B cell (primary cell): ENCODE results near the gene ABR. TPM values are rescaled to one million over a fixed set of nuclear protein-coding genes. Genes with fewer than 3 reads are reported as not detected.
"Not testable (repeated sequence)": the region's sequence is repeated elsewhere in the genome, so short reads cannot be mapped to it uniquely, and the experiment has no call there.

Source experiments
- ATAC-seq: fragments of 200-7000 bp; cut with Tn5 transposase; one replicate; pipeline ENCODE4 v1.10.0; 2021; ENCODE audit warnings: low read depth, mild to moderate bottlenecking, moderate number of reproducible peaks, moderate library complexity
- CTCF ChIA-PET: fragments of 350-600 bp; sonication (Branson Sonifier 250); formaldehyde crosslinking; loops from one replicate; lab custom pipeline; 2021; ENCODE audit warnings: antibody characterized with exemption, inconsistent platforms; lab: Charles Lee
- POLR2A ChIA-PET: fragments of 350-600 bp; sonication (Branson Sonifier 250); formaldehyde crosslinking; loops from one replicate; lab custom pipeline; 2021; ENCODE audit warnings: antibody characterized with exemption; lab: Charles Lee
- DNase-seq: peaks from one replicate; pipeline ENCODE4 v3.0.0; 2013
- H2AFZ ChIP-seq: 2 replicates; pipeline ENCODE4 v1.6.1; 2012; ENCODE audit warnings: mild to moderate bottlenecking, low read depth, low read length; ENCODE audit not compliant: insufficient read depth, poor library complexity, severe bottlenecking
- H3K27ac ChIP-seq, 2 donors: 1 replicate in 1 of 2; 2 replicates in 1 of 2; pipeline ENCODE4 v1.5.1; 2012 to 2013; ENCODE audit warnings: low read length in 2 of 2, mild to moderate bottlenecking in 2 of 2, moderate library complexity in 1 of 2
- H3K27me3 ChIP-seq, 4 experiments: fragments of 200-600 bp in 1 of 4; sonication (generic) in 1 of 4; replicated peaks in 1 of 4; 1 replicate in 2 of 4; 2 replicates in 2 of 4; pipeline versions ENCODE4 v1.6.1 to v1.7.0; 2013 to 2016; ENCODE audit warnings: low read length in 3 of 4, mild to moderate bottlenecking in 2 of 4, mixed read lengths in 1 of 4, moderate library complexity in 1 of 4; ENCODE audit not compliant: insufficient read depth in 4 of 4, control insufficient read depth in 3 of 4; ENCODE audit errors: control extremely low read depth in 1 of 4
- H3K36me3 ChIP-seq, 2 experiments: replicated peaks in 1 of 2; 1 replicate in 1 of 2; 2 replicates in 1 of 2; pipeline versions ENCODE4 v1.6.1 to v1.7.1; 2013; ENCODE audit warnings: low read length in 1 of 2; ENCODE audit not compliant: insufficient read depth in 2 of 2, control insufficient read depth in 1 of 2; ENCODE audit errors: control extremely low read depth in 1 of 2, extremely low read depth in 1 of 2
- H3K4me1 ChIP-seq, 2 donors: fragments of 200-600 bp in 1 of 2; sonication (generic) in 1 of 2; 1 replicate in 1 of 2; 2 replicates in 1 of 2; pipeline versions ENCODE4 v1.5.1 to v1.6.1; 2013 to 2017; ENCODE audit warnings: low read length in 2 of 2; ENCODE audit not compliant: control insufficient read depth in 2 of 2, insufficient read depth in 2 of 2
- H3K4me2 ChIP-seq: replicated peaks from 2 replicates; pipeline ENCODE3; 2012; ENCODE audit warnings: mild to moderate bottlenecking, low read depth, low read length; ENCODE audit not compliant: poor library complexity, severe bottlenecking
- H3K4me3 ChIP-seq, 5 experiments: fragments of 200-600 bp in 1 of 5; sonication (generic) in 1 of 5; 1 replicate in 3 of 5; 2 replicates in 2 of 5; pipeline versions ENCODE4 v1.5.1 to v1.7.0; 2011 to 2016; ENCODE audit warnings: low read length in 4 of 5, mild to moderate bottlenecking in 4 of 5, low read depth in 2 of 5, control low read depth in 1 of 5, moderate library complexity in 1 of 5; ENCODE audit not compliant: insufficient read depth in 1 of 5; ENCODE audit errors: control extremely low read depth in 1 of 5, extremely low read depth in 1 of 5
- H3K79me2 ChIP-seq: fragments of 200-600 bp; sonication (generic); one replicate; pipeline ENCODE4 v1.6.0; 2016; ENCODE audit warnings: low read length; ENCODE audit not compliant: control insufficient read depth, insufficient read depth
- H3K9ac ChIP-seq: fragments of 200-600 bp; sonication (generic); 2 replicates; pipeline ENCODE4 v1.6.1; 2017; ENCODE audit warnings: mild to moderate bottlenecking, low read length, moderate library complexity
- H3K9me3 ChIP-seq, 3 donors: one replicate each; pipeline versions ENCODE4 v1.6.1 to v1.7.1; 2013; ENCODE audit warnings: low read length in 2 of 3; ENCODE audit not compliant: control insufficient read depth in 2 of 3, insufficient read depth in 1 of 3; ENCODE audit errors: control extremely low read depth in 1 of 3
- H4K20me1 ChIP-seq: 2 replicates; pipeline ENCODE4 v1.6.0; 2012; ENCODE audit warnings: mild to moderate bottlenecking, low read length; ENCODE audit not compliant: insufficient read depth, control insufficient read depth, poor library complexity, severe bottlenecking
- H3K27ac Mint-ChIP-seq: one replicate; pipeline ENCODE4 v1.8.0; 2021; ENCODE audit warnings: mixed read lengths
- H3K27me3 Mint-ChIP-seq: one replicate; pipeline ENCODE4 v1.8.0; 2021; ENCODE audit warnings: mixed read lengths
- H3K4me1 Mint-ChIP-seq: one replicate; pipeline ENCODE4 v1.8.0; 2021; ENCODE audit warnings: mixed read lengths
- H3K4me3 Mint-ChIP-seq: one replicate; pipeline ENCODE4 v1.8.0; 2021; ENCODE audit warnings: mixed read lengths
- H3K9me3 Mint-ChIP-seq: one replicate; pipeline ENCODE4 v1.8.0; 2022; ENCODE audit warnings: mixed read lengths; ENCODE audit not compliant: insufficient read depth
- CTCF ChIP-seq: fragments of 200-600 bp; IDR thresholded peaks from one replicate; pipeline ENCODE4 v1.8.0; 2022; ENCODE audit warnings: antibody characterized with exemption, mild to moderate bottlenecking
- EZH2 ChIP-seq: IDR thresholded peaks from 2 replicates; pipeline ENCODE4 v1.6.1; 2012; ENCODE audit warnings: borderline replicate concordance, low read depth, mild to moderate bottlenecking, moderate library complexity, low read length; ENCODE audit not compliant: insufficient read depth, poor library complexity, severe bottlenecking
- WGBS: methylation state at CpG from one replicate; pipeline ENCODE4 v1.1.5; 2013; ENCODE audit warnings: missing lambda C conversion rate; ENCODE audit not compliant: insufficient coverage; 5-methylcytosine and 5-hydroxymethylcytosine counted together
- intact Hi-C: fragments of 100-400 bp; cut with micrococcal nuclease; formaldehyde crosslinking; loops from one replicate; pipeline ENCODE4 v1.10.0; 2022
- polyA plus RNA-seq: library from polyadenylated mRNA; depleted of rRNA; stranded (reverse); fragments of >200 nt; gene quantifications from 2 replicates; pipeline ENCODE4 v1.2.3, GENCODE V29; 2012
- total RNA-seq, 2 donors: library from RNA; stranded (reverse); fragments of 120-200 nt in 1 of 2; gene quantifications; 1 replicate in 1 of 2; 2 replicates in 1 of 2; pipeline versions ENCODE4 v1.2.3 to v1.2.4, GENCODE V29; 2013 to 2022

Gene ABR
- total and polyA plus RNA-seq, 2 donors (not counting 1 experiment from before 2014, with no cell fraction given), result 79.8 to 262 TPM

GRCh38 chr17:1048516-1049115 lies 131.2 kb downstream of the ABR start:
- intact Hi-C loops, H3K4me3 Mint-ChIP-seq, H2AFZ ChIP-seq, H3K9ac ChIP-seq, H3K4me1 ChIP-seq, DNase-seq, H3K9me3 ChIP-seq, H3K4me2 ChIP-seq, ATAC-seq, H3K27me3 Mint-ChIP-seq, H3K27ac ChIP-seq, POLR2A ChIA-PET, H3K27me3 ChIP-seq, H4K20me1 ChIP-seq, H3K4me1 Mint-ChIP-seq, H3K4me3 ChIP-seq, H3K9me3 Mint-ChIP-seq, H3K27ac Mint-ChIP-seq: not testable (repeated sequence)
- Histone ChIP-seq H3K36me3 (peaks cover 2 to 18% of the 10 kb centered on the region in 2 experiments), H3K79me2 (peaks cover 17% of the 10 kb centered on the region)
- CTCF ChIA-PET, result interaction anchor here (1.9 kb wide), 1 partner anchor 8 kb away, joined by 7 read pairs; no protein-coding TSS in a partner anchor
- WGBS, result 98% methylated on average over 44 of the region's 49 CpGs

DNA sequence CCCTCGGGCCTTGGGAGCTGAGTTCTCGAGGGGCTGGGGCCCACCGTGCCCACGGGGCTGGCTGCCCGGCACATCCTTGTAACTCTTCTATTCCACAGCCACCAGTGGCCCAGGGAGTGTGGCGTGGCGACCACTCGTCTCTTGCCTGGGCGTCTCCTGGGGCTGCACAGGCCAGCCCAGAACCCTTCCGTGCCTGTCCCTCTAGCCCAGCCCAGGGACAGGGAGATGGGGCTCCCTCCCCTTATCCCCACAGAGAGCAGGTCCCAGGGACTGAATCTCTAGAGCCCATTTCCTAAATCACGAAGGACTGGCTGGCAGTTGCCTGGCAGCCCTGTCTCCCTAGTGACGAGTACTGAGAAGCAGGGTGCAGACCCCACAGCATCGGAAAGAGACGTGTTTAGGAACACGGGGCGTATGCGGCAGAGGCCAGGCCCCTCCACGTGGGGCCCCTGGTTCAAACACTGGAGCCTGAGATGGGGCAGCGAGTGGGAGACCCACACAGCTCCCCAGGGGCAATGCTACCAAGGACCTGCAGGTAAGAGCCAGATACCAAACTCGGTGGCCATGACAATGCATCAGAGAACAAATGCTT lies 131.8 kb downstream of the ABR start:
- no peak for DNase-seq
- Histone ChIP-seq H3K79me2 (peaks cover 18% of the 10 kb centered on the region), H3K27me3 (no peaks in the 10 kb centered on the region), H3K9me3 (no peaks in the 10 kb centered on the region), H2AFZ (no peak overlapping the region), H3K4me2 (no peak overlapping the region), H3K9ac (no peak overlapping the region), H3K27ac (no peak overlapping the region), H4K20me1 (peaks cover 11% of the 10 kb centered on the region), H3K36me3 (peaks cover 2 to 18% of the 10 kb centered on the region in 2 experiments), H3K4me3 (no peak overlapping the region), H3K4me1 (no peaks in the 10 kb centered on the region)
- Mint-ChIP-seq H3K27me3 (no peaks in the 10 kb centered on the region), H3K27ac (no peak overlapping the region), H3K4me1 (no peaks in the 10 kb centered on the region), H3K4me3 (no peak overlapping the region), H3K9me3 (no peaks in the 10 kb centered on the region)
- ATAC-seq, result no peak
- intact Hi-C loops, result no loop called here
- ChIA-PET POLR2A (no interaction called here), CTCF (interaction anchor here (1.9 kb wide), 1 partner anchor 8 kb away, joined by 7 read pairs; no protein-coding TSS in a partner anchor)
- TF ChIP-seq CTCF (no peak), EZH2 (no peak)
- 92% methylated on average over 18 of the region's 20 CpGs for WGBS
